Natural killer cell (primary cell): ENCODE results near the gene HOXD10. TPM values are rescaled to one million over a fixed set of nuclear protein-coding genes. Genes with fewer than 3 reads are reported as not detected.
A peak's percentile ranks its signal among the peaks of the same experiment; 100 is the strongest.

Experiments used
- ATAC-seq, 3 donors: fragments of 150-1000 bp in 2 of 3; fragments of 200-7000 bp in 1 of 3; cut with Tn5 transposase; 1 replicate in 1 of 3; 2 replicates in 2 of 3; pipeline ENCODE4 v1.10.0; 2021; ENCODE audit warnings: mild to moderate bottlenecking in 2 of 3, moderate library complexity in 2 of 3
- DNase-seq, 2 donors: peaks; one replicate each; pipeline versions ENCODE4 v3.0.0 to v3.0.0-alpha.2; 2013 to 2021; ENCODE audit warnings: mixed read lengths in 1 of 2
- H3K27ac ChIP-seq: one replicate; pipeline ENCODE4 v1.5.1; 2013; ENCODE audit warnings: mild to moderate bottlenecking, low read length
- H3K27me3 ChIP-seq: one replicate; pipeline ENCODE4 v1.6.1; 2013; ENCODE audit warnings: low read length; ENCODE audit not compliant: control insufficient read depth, insufficient read depth
- H3K36me3 ChIP-seq: one replicate; pipeline ENCODE4 v1.6.1; 2013; ENCODE audit warnings: low read length; ENCODE audit not compliant: control insufficient read depth, insufficient read depth
- H3K4me1 ChIP-seq: one replicate; pipeline ENCODE4 v1.6.1; 2013; ENCODE audit warnings: low read length; ENCODE audit not compliant: control insufficient read depth, insufficient read depth
- H3K4me3 ChIP-seq: one replicate; pipeline ENCODE4 v1.5.1; 2013; ENCODE audit warnings: low read length
- H3K9me3 ChIP-seq: one replicate; pipeline ENCODE4 v1.6.1; 2013; ENCODE audit warnings: low read length; ENCODE audit not compliant: control insufficient read depth, insufficient read depth
- H3K27ac Mint-ChIP-seq, 2 donors: one replicate each; pipeline ENCODE4 v1.8.0; 2022; ENCODE audit warnings: mild to moderate bottlenecking in 2 of 2, mixed read lengths in 2 of 2, moderate library complexity in 1 of 2
- H3K27me3 Mint-ChIP-seq, 2 donors: one replicate each; pipeline ENCODE4 v1.8.0; 2022; ENCODE audit warnings: low read depth in 2 of 2, mixed read lengths in 2 of 2
- H3K36me3 Mint-ChIP-seq: one replicate; pipeline ENCODE4 v1.8.0; 2022; ENCODE audit warnings: mixed read lengths
- H3K4me1 Mint-ChIP-seq, 2 donors: one replicate each; pipeline ENCODE4 v1.8.0; 2022; ENCODE audit warnings: mixed read lengths in 2 of 2
- H3K4me3 Mint-ChIP-seq: one replicate; pipeline ENCODE4 v1.8.0; 2022; ENCODE audit warnings: mild to moderate bottlenecking, moderate library complexity, mixed read lengths
- H3K9me3 Mint-ChIP-seq, 2 donors: one replicate each; pipeline ENCODE4 v1.8.0; 2022; ENCODE audit warnings: mixed read lengths in 2 of 2
- CTCF ChIP-seq: fragments of 200-600 bp; IDR thresholded peaks from one replicate; pipeline ENCODE4 v1.8.0; 2022; ENCODE audit warnings: antibody characterized with exemption
- WGBS: methylation state at CpG from one replicate; pipeline ENCODE4 v1.1.7; 2013; ENCODE audit warnings: missing lambda C conversion rate; ENCODE audit not compliant: insufficient coverage; 5-methylcytosine and 5-hydroxymethylcytosine counted together
- intact Hi-C: fragments of 100-400 bp; cut with micrococcal nuclease; formaldehyde crosslinking; loops from one replicate; pipeline ENCODE4 v1.14.2; 2022
- total RNA-seq, 4 donors: library from RNA; stranded (reverse); fragments of 120-200 nt in 1 of 4; gene quantifications; one replicate each; pipeline versions ENCODE4 v1.2.3 to v1.2.4, GENCODE V29; 2013 to 2022

Gene HOXD10
- total RNA-seq, 3 donors from 2014 or later (not counting 1 experiment from before 2014, with no cell fraction given) = not detected

GRCh38 chr2:176126929-176127773 is 10.6 kb downstream of the HOXD10 start:
- WGBS = 9% methylated on average over 7 of the region's 13 CpGs

GRCh38 chr2:176127774-176128072 is 11.1 kb downstream of the HOXD10 start:
- Mint-ChIP-seq H3K4me3 (peak overlapping the region; percentile 78), H3K4me1 (peaks cover 28 to 33% of the 10 kb centered on the region in 2 donors)

More at GRCh38 chr2:176126929-176127773, 10.6 kb downstream of the HOXD10 start:
- Histone ChIP-seq H3K27ac (no peak overlapping the region), H3K4me1 (peaks cover 26% of the 10 kb centered on the region), H3K27me3 (peaks cover 82% of the 10 kb centered on the region), H3K9me3 (no peaks in the 10 kb centered on the region), H3K4me3 (no peak overlapping the region), H3K36me3 (no peaks in the 10 kb centered on the region)
- TF ChIP-seq CTCF = peak; percentile 93
- peaks cover 17% of the 10 kb centered on the region for H3K36me3 Mint-ChIP-seq
- no peaks in the 10 kb centered on the region for H3K9me3 Mint-ChIP-seq
- H3K27me3 Mint-ChIP-seq = peaks cover 69 to 75% of the 10 kb centered on the region in 2 donors
- H3K4me1 Mint-ChIP-seq = peaks cover 22 to 27% of the 10 kb centered on the region in 2 donors
- DNase-seq (peak; percentile 57 to 87), ATAC-seq (peak in 1 of 3 donors; percentile 32)
- peak overlapping the region in 1 of 2 donors; percentile 18 for H3K27ac Mint-ChIP-seq
- intact Hi-C loops = loop anchor here (1.0 to 5.0 kb wide), 6 partner anchors 328 to 1035 kb away; no protein-coding TSS in a partner anchor
- peak overlapping the region; percentile 40 for H3K4me3 Mint-ChIP-seq

GRCh38 chr2:176128172-176128981 is 11.8 kb downstream of the HOXD10 start:
- Mint-ChIP-seq H3K27ac (peak overlapping the region in 1 of 2 donors; percentile 54), H3K36me3 (peaks cover 22% of the 10 kb centered on the region), H3K9me3 (no peaks in the 10 kb centered on the region), H3K4me1 (peaks cover 30 to 35% of the 10 kb centered on the region in 2 donors), H3K27me3 (peaks cover 75 to 86% of the 10 kb centered on the region in 2 donors), H3K4me3 (peak overlapping the region; percentile 78)
- Histone ChIP-seq H3K36me3 (no peaks in the 10 kb centered on the region), H3K4me1 (peaks cover 25% of the 10 kb centered on the region), H3K27me3 (peaks cover 87% of the 10 kb centered on the region), H3K4me3 (no peak overlapping the region), H3K27ac (no peak overlapping the region), H3K9me3 (peaks cover 3% of the 10 kb centered on the region)
- intact Hi-C loops = loop anchor here (5.0 kb wide), 3 partner anchors 509 to 1034 kb away; no protein-coding TSS in a partner anchor
- WGBS = 9% methylated on average over 47 of the region's 49 CpGs
- ATAC-seq = no peak
- DNase-seq = no peak
- no peak for TF ChIP-seq CTCF

More at GRCh38 chr2:176127774-176128072, 11.1 kb downstream of the HOXD10 start:
- Histone ChIP-seq H3K9me3 (no peaks in the 10 kb centered on the region), H3K27me3 (peaks cover 84% of the 10 kb centered on the region), H3K4me3 (no peak overlapping the region), H3K36me3 (no peaks in the 10 kb centered on the region), H3K27ac (no peak overlapping the region), H3K4me1 (peaks cover 26% of the 10 kb centered on the region)
- Mint-ChIP-seq H3K27me3 (peaks cover 70 to 81% of the 10 kb centered on the region in 2 donors), H3K27ac (peak overlapping the region in 1 of 2 donors; percentile 54), H3K36me3 (peaks cover 22% of the 10 kb centered on the region), H3K9me3 (no peaks in the 10 kb centered on the region)
- DNase-seq = no peak
- no peak for TF ChIP-seq CTCF
- intact Hi-C loops = loop anchor here (1.0 to 5.0 kb wide), 6 partner anchors 328 to 1035 kb away; no protein-coding TSS in a partner anchor
- WGBS = 24% methylated on average over 3 of the region's 4 CpGs
- no peak for ATAC-seq
